DMS53 treated with DMSO at 0.1 percent for 48 hours (cell line): ENCODE results near the gene FRMPD2.

Source experiments
- DNase-seq: peaks from one replicate; lab custom pipeline; 2025; ENCODE audit not compliant: unreplicated experiment; lab: John Stamatoyannopoulos, UW

Gene FRMPD2, protein sequence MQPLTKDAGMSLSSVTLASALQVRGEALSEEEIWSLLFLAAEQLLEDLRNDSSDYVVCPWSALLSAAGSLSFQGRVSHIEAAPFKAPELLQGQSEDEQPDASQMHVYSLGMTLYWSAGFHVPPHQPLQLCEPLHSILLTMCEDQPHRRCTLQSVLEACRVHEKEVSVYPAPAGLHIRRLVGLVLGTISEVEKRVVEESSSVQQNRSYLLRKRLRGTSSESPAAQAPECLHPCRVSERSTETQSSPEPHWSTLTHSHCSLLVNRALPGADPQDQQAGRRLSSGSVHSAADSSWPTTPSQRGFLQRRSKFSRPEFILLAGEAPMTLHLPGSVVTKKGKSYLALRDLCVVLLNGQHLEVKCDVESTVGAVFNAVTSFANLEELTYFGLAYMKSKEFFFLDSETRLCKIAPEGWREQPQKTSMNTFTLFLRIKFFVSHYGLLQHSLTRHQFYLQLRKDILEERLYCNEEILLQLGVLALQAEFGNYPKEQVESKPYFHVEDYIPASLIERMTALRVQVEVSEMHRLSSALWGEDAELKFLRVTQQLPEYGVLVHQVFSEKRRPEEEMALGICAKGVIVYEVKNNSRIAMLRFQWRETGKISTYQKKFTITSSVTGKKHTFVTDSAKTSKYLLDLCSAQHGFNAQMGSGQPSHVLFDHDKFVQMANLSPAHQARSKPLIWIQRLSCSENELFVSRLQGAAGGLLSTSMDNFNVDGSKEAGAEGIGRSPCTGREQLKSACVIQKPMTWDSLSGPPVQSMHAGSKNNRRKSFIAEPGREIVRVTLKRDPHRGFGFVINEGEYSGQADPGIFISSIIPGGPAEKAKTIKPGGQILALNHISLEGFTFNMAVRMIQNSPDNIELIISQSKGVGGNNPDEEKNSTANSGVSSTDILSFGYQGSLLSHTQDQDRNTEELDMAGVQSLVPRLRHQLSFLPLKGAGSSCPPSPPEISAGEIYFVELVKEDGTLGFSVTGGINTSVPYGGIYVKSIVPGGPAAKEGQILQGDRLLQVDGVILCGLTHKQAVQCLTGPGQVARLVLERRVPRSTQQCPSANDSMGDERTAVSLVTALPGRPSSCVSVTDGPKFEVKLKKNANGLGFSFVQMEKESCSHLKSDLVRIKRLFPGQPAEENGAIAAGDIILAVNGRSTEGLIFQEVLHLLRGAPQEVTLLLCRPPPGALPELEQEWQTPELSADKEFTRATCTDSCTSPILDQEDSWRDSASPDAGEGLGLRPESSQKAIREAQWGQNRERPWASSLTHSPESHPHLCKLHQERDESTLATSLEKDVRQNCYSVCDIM (N-terminal part only)

GRCh38 chr10:48274636-48275035 is at the start of gene FRMPD2:
Gene FRMPD2, minus strand, starts transcription at chr10:48274696. Its CDS starts 129 bp downstream, at chr10:48274567.
- DNase-seq: peak; percentile 93

GRCh38 chr10:48322017-48322416 is 47.5 kb upstream of the FRMPD2 start:
- DNase-seq: no peak

DNA sequence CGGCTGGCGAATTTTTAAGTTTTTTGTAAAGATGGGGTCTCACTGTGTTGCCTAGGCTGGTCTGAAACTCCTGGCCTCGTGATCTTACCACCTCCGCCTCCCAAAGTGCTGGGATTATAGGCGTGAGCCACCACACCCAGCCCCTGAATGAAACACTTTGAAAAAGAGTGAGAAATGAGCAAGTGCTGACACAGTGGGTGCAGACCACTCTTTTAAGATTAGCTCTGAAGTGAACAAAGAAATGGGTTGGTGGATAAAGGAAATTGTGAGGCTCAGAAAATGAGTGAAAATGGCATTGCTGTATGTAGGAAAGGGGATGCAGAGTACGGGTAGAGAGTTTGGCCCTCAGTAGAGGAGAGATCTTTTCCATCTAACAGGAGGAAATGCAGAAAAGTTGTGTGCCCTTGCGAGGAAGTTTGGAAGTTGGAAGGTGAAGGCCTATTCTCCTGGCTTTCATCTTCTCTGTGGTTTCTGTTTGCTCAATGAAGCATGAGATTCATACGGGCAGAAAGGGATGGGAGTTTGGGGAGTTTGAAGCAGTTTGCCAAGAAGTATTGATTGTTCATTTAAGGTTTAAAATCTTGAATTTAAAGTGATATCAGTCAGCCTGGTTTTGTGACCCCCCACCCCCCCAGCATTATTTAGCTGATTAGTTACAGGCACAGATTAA is 43.0 kb upstream of the FRMPD2 start:
- DNase-seq: no peak

GRCh38 chr10:48316236-48316635 is 41.7 kb upstream of the FRMPD2 start:
- DNase-seq: no peak

DNA sequence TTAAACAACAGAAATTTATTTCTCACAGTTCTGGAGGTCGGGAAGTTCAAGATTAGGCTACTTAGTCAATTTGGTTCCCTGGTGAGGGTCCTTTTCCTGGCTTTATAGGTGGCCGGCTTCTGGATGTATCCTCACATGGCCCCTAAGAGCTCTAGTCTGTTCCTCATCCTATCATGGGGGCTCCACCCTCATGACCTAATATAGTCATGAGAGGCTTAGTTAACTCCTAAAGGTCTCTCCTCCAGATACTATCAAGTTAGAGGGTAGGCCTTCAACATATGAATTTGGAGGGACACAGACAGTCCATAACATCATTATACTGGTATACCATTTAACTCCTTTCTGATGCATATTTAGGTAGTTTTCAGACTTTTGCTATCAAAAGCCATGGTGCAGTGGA is 39.6 kb upstream of the FRMPD2 start:
- no peak for DNase-seq

DNA sequence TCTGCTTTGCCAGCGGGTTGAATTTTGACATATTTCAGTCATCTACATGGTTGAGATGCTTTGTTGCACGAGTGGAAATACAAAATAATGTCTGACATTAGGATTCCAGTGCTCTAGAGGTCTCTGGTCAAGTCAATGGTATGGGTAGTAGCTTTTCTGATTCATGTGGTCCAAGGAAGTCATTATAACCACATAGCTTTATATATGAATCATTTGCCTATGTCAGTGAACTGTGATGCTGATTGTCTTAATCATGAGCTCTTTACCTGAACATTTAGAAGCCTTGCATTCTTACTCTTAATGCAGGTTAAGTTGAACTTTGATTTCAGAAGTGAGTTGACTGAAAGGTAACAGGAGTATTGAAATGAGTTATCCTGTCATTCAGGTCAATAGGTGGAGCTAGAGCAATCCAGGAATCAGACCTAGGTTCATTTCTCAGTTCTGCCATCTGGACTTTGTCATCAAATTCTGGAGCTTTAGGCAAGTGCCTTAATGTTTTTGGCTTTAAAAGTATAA is 35.3 kb upstream of the FRMPD2 start:
- DNase-seq: peak; percentile 19

- DNase-seq: no peak
Observed at GRCh38 chr10:48307711-48308018, 33.2 kb upstream of the FRMPD2 start.

DNA sequence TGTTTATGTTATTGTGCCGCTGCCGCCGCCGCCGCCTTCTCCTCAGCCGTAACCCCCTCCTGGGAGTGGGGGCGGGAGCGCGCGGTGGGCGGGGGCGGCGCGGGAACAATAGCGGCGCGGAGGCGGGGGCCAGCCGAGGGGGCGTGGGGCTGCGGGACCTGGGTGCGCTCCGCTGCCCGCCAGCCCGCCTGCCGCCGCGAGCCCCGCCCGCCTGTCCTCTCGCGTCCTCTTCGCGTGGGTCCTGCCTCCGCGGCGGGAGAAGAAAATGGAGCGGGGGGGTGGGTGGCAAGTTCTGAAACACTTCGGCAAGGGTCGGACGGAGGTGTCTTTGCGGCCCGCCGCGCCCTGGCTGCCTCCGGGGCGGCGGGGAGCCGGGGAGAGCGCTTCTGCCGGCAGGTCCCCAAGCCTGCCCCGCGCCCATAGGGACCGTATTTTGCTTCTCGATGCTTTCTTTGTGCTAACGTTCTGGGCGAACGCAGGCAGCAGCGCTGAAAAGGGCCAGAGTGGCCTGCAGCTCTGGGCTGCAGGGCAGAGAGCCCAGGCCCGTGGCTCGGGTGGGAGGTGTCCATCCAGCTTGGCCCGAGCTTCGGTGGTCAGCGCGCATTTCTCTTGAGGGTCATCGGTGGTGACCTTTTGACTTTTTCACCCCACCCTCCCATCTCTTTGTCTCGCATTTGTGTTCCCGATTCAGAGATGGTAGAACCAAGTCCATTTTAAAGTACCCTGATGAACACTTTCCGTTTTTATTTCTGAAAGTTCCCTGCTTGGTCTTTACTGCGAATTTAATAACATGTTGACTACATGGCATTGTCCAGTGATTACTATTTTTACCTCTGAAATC is 32.6 kb upstream of the FRMPD2 start:
- DNase-seq: peak; percentile 22

DNA sequence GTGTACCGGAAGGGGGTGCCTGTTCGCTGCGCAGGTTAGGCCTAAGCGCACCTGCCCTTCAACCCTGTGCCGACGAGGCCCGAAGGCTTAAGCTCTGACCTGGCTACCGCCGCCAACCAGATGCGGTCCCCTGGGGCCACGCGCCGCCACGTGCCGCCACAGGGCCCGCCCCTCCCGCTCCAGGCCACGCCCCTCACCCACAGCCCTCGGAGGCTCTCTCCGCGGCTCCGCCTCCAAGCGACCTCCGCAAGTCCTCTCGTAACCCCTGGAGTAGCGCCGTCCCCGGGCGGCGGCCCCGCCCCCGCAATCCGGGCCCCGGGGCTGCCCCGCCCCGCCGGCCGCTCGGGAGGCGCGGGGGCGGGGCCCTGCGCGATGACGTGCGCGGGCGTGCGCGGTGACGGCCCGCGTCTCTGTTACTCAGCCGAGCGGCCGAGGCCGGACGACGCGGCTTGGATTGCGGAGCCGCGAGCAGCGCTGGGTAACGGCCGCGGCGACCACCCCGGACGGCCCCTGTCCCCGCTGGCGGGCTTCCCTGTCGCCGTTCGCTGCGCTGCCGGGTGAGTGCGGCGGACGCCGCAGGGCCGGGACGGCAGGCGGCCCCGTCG is 31.9 kb upstream of the FRMPD2 start, which contains the start of gene MAPK8:
Gene MAPK8 (plus strand): TSS at position 413 of the 605 bp plus-strand sequence. CDS start 94,984 bp downstream, outside the sequence.
- peak; percentile 93 for DNase-seq

GRCh38 chr10:48305905-48306264 is 31.4 kb upstream of the FRMPD2 start:
- DNase-seq: no peak

DNA sequence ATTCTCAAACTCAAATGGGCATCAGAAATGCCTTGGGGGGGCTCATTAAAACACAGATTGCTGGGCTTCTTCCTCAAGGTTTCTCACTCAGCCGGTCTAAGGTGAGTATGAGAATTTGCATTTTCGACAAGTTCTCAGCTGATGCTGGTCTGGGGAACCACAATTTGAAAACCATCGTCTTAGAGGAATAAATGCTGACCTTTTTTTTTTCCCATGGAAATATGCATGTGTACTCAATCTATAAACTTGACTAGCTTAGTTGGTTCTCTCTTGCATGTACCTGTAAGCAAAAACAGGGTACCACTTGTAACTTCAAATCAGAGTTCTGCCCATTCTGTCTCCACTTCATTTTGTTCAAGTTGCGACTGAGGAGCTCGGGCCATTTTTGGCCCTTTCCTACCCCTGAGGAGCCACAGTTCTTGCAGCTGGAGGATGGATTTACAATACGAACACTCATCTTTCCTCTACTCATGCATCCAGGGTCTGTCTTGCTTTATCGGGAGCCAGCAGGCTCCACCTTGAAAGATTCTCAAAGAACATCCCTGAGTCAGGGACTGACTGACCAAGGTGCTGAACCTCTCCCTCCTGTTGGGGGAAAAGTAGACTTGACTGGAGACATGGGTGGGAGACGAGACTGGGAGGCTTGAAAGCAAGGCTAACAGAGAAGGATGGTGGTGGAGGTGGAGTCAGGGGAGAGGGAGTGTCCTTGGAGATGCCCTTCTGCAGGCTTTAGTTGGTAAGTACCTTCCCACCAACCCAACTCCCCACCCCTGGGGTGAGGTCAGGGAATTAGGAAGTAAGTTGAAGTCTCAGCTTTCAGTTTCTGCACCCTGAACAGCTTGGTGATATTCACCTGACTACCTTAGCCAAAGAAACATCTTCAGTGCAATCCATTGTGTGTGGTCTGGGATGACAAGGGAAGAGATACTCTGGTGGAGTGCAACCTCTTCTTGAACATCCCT is 28.3 kb upstream of the FRMPD2 start:
- no peak for DNase-seq

- DNase-seq: no peak
Observed at GRCh38 chr10:48300556-48300955, 26.1 kb upstream of the FRMPD2 start.

GRCh38 chr10:48299692-48300091 is 25.2 kb upstream of the FRMPD2 start:
- DNase-seq: no peak

GRCh38 chr10:48299066-48299465 is 24.6 kb upstream of the FRMPD2 start:
- DNase-seq: no peak

DNA sequence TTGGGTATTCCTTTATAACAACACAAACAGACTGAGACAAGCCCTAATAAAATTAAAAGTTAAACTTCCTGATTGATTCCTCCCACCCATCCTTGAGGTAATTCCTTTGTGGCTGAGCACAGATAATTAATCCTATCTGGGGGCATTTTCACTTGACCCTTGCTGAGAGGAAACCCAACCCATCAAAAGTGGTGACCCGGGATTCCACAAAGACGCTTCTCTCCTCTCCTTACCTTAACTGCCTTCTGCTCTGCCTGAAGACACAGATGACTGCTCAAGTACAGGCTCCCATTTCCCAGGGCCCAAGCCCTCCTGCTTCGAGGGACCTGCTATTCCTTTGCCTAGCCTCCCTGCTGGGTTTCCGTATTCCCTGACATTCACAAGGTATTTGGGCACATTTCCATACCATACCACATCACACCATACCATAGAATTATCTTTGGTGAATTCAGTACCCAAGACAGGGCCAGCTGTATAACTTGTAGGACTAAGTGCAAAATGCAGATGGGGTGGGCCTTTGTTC is 22.1 kb upstream of the FRMPD2 start:
- no peak for DNase-seq

DNA sequence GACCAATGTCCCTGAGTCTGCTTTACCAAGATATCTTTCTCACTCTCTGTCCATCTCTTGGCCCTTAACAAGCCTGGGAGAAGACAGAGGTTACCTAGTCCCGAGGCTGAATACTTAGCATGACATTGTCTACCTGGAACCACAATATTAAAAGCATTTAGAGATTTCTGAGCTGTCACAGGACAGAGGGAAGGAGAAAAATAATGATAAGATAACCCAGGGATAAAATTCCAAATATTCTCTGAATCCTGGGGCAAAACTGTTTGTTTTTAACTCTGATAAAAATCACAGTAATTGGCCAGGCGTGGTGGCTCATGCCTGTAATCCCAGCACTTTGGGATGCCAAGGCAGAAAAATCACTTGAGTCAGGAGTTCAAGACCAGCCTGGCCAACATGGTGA is 19.9 kb upstream of the FRMPD2 start:
- DNase-seq: no peak

- no peak for DNase-seq
Observed at GRCh38 chr10:48292616-48293015, 18.1 kb upstream of the FRMPD2 start.

GRCh38 chr10:48291190-48291589 is 16.7 kb upstream of the FRMPD2 start:
- DNase-seq: no peak
